K562 (cell line): ENCODE results near the gene ZNF627. TPM values are rescaled to one million over a fixed set of nuclear protein-coding genes. Genes with fewer than 3 reads are reported as not detected.

ENCODE experiments used
- COPS2 ChIP-seq: fragments of 450-650 bp; conservative IDR thresholded peaks from 2 replicates; pipeline ENCODE4 v1.6.1; 2016; ENCODE audit warnings: mild to moderate bottlenecking, moderate library complexity
- FOS ChIP-seq: IDR thresholded peaks from 3 replicates; pipeline ENCODE4 v1.6.1; 2011; ENCODE audit not compliant: insufficient read length; ENCODE audit errors: extremely low read depth
- HDAC8 ChIP-seq: fragments of 450-650 bp; IDR thresholded peaks from 2 replicates; pipeline ENCODE4 v1.6.1; 2016; ENCODE audit warnings: mild to moderate bottlenecking, missing genetic modification characterization, moderate library complexity, missing compliant biosample characterization
- HNRNPK ChIP-seq: fragments of 200-400 bp; formaldehyde crosslinking; IDR thresholded peaks from one replicate; pipeline ENCODE4 v1.6.1; 2018; ENCODE audit warnings: mild to moderate bottlenecking, low read depth, low read length; ENCODE audit not compliant: poor library complexity, severe bottlenecking
- KLF1 ChIP-seq: fragments of 450-650 bp; IDR thresholded peaks from 2 replicates; pipeline ENCODE4 v1.6.1; 2016; ENCODE audit warnings: missing genetic modification characterization, missing compliant biosample characterization
- NFE2 ChIP-seq: IDR thresholded peaks from 2 replicates; pipeline ENCODE4 v1.6.1; 2014; ENCODE audit warnings: antibody characterized with exemption, low read depth
- NRF1 ChIP-seq, 2 experiments: fragments of 450-650 bp; IDR thresholded peaks in 1 of 2; conservative IDR thresholded peaks in 1 of 2; 2 replicates each; pipeline ENCODE4 v1.6.1; 2014; ENCODE audit warnings: mild to moderate bottlenecking in 2 of 2
- PHF8 ChIP-seq: fragments of 200-600 bp; sonication (generic); IDR thresholded peaks from 2 replicates; pipeline ENCODE4 v1.6.1; 2012; ENCODE audit warnings: mixed run types, mild to moderate bottlenecking, inconsistent platforms, low read length, moderate library complexity, borderline replicate concordance
- PTTG1 ChIP-seq: fragments of 450-650 bp; IDR thresholded peaks from 2 replicates; pipeline ENCODE4 v1.6.1; 2016; ENCODE audit warnings: low read depth, mild to moderate bottlenecking, missing genetic modification characterization, missing compliant biosample characterization
- RBBP5 ChIP-seq: fragments of 200-600 bp; sonication (generic); IDR thresholded peaks from 2 replicates; pipeline ENCODE4 v1.6.1; 2012; ENCODE audit warnings: borderline replicate concordance, mild to moderate bottlenecking, low read length, control low read depth, inconsistent platforms; ENCODE audit not compliant: insufficient read depth, poor library complexity, severe bottlenecking
- RHOXF2B ChIP-seq: fragments of 250-450 bp; sonication (Bioruptor Pico); conservative IDR thresholded peaks from 2 replicates; pipeline ENCODE4 v1.5.1; 2021
- SMAD2 ChIP-seq: fragments of 150-350 bp; IDR thresholded peaks from 2 replicates; pipeline ENCODE4 v1.6.1; 2014; ENCODE audit warnings: low read depth, mild to moderate bottlenecking, low read length
- SOX6 ChIP-seq: fragments of 450-650 bp; IDR thresholded peaks from 2 replicates; pipeline ENCODE4 v1.6.1; 2014; ENCODE audit warnings: mild to moderate bottlenecking
- ZNF239 ChIP-seq: fragments of 250-450 bp; sonication (Bioruptor Pico); IDR thresholded peaks from 2 replicates; pipeline ENCODE4 v1.4.0; 2020; ENCODE audit warnings: mild to moderate bottlenecking
- polyA plus RNA-seq, 8 experiments: library from polyadenylated mRNA; depleted of rRNA in 4 of 8; stranded (reverse) in 5 of 8; unstranded in 3 of 8; fragments of >200 nt; fragmentation: Nextera tagmentation in 2 of 8; fragmentation: Illumina TruSeq in 1 of 8; extraction: Ambion mirVana in 2 of 8; extraction: Trizol in 1 of 8; gene quantifications; 2 replicates each; pipeline versions ENCODE4 v1.2.1 to v1.2.3, GENCODE V29; 2011 to 2014; ENCODE audit warnings: inconsistent platforms in 1 of 8, missing spikeins in 1 of 8
- total RNA-seq, 7 experiments: library from RNA; depleted of rRNA in 6 of 7; stranded (reverse); fragments of >200 nt in 6 of 7; fragmentation: Illumina TruSeq in 2 of 7; extraction: Trizol in 2 of 7; gene quantifications; 2 replicates each; pipeline versions ENCODE4 v1.2.1 to v1.2.3, GENCODE V29; 2011 to 2021; ENCODE audit warnings: low replicate concordance in 1 of 7
- TF ChIP-seq, protein P1 (sequence below): sonication (generic); formaldehyde crosslinking; IDR thresholded peaks from 2 replicates; pipeline ENCODE4 v1.8.0; 2022; ENCODE audit warnings: missing genetic modification reagents, mild to moderate bottlenecking, moderate library complexity, borderline replicate concordance
- TF ChIP-seq, protein P2 (sequence below), 2 experiments: IDR thresholded peaks in 1 of 2; conservative IDR thresholded peaks in 1 of 2; 2 replicates each; pipeline ENCODE4 v1.6.1; 2016; ENCODE audit warnings: low read depth in 2 of 2, mild to moderate bottlenecking in 1 of 2, missing compliant biosample characterization in 1 of 2, missing genetic modification characterization in 1 of 2, moderate library complexity in 1 of 2
- TF ChIP-seq, protein P3 (sequence below): sonication (generic); formaldehyde crosslinking; IDR thresholded peaks from 2 replicates; pipeline ENCODE4 v1.8.0; 2022; ENCODE audit warnings: mild to moderate bottlenecking, missing genetic modification reagents
- TF ChIP-seq, protein P4 (sequence below): sonication (generic); formaldehyde crosslinking; IDR thresholded peaks from 2 replicates; pipeline ENCODE4 v1.9.0; 2022; ENCODE audit warnings: mild to moderate bottlenecking, missing genetic modification reagents
- TF ChIP-seq, protein P5 (sequence below): IDR thresholded peaks from 2 replicates; pipeline ENCODE4 v1.6.1; 2012; ENCODE audit warnings: low read depth, low read length, improper control_type of control experiment, borderline replicate concordance

The ZNF627 gene
- total and polyA plus RNA-seq, 9 of the 15 experiments (the other 6 are each of a cell fraction or from before 2014, with no cell fraction given), result 6.4 to 19.9 (median 10.6) TPM

DNA sequence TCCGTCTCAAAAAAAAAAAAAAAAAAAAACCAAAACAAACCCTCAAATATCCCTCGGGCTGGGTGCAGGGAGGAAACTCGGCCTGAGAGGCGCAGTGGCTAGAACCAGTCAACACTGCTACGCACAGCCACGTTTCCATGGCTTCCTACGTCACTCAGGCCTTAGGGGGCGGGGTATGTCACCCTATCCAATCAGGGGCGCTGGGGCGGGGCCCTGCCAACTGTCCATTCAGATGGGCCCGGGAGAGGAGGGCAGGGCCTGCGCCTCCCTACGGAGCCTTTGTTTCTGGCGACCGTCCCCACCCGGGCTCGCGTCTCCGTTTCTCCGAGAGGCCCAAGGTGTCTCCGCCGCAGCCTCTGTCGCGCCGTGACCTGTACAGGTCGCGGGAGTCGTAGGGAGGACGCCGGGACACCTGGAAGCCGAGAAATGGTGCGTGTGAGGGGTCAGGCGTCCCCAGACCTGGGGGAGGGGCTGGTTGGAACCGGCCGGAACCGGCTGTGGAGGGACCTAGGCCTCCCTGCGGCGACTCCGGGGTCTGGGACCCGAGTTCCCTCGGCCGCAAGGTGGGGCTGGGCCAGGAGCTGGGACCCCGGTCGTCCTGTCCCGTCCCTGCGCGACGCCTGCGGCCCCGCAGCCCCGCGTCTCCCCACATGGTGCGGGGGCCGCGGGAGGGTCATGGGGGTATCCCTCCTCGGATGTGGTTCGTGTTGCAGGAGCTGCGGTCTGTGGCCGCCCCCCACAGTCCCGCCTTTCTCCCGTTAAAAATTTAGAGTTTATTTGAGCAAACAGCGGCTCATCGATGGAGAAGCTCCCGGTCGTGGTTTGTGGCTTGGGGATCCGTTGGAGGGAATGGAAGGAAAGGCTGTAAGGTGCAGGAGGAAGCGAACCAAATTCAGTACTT is at the start of gene ZNF627 (continued):
- TF ChIP-seq PHF8 (peak; percentile 98), RHOXF2B (CRISPR knock-in tag) (no peak), KLF1 (no peak), RBBP5 (peak; percentile 78), SOX6 (peak; percentile 70), NFE2 (no peak), FOS (peak; percentile 75), HNRNPK (no peak), ZNF239 (CRISPR knock-in tag) (no peak), COPS2 (no peak), PTTG1 (tag) (no peak), NRF1 (conservative IDR thresholded peaks at IDR 0.05 in 1 of 2, IDR thresholded peaks at IDR 0.05 in 1 of 2) (peak; percentile 89 to 91), HDAC8 (tag) (no peak), SMAD2 (no peak)
- TF ChIP-seq, protein P1, sequence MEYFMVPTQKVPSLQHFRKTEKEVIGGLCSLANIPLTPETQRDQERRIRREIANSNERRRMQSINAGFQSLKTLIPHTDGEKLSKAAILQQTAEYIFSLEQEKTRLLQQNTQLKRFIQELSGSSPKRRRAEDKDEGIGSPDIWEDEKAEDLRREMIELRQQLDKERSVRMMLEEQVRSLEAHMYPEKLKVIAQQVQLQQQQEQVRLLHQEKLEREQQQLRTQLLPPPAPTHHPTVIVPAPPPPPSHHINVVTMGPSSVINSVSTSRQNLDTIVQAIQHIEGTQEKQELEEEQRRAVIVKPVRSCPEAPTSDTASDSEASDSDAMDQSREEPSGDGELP (CRISPR knock-in tag), result peak; percentile 79
- TF ChIP-seq, protein P2, sequence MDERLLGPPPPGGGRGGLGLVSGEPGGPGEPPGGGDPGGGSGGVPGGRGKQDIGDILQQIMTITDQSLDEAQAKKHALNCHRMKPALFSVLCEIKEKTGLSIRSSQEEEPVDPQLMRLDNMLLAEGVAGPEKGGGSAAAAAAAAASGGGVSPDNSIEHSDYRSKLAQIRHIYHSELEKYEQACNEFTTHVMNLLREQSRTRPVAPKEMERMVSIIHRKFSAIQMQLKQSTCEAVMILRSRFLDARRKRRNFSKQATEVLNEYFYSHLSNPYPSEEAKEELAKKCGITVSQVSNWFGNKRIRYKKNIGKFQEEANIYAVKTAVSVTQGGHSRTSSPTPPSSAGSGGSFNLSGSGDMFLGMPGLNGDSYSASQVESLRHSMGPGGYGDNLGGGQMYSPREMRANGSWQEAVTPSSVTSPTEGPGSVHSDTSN (CRISPR knock-in tag; IDR thresholded peaks at IDR 0.05; ENCODE audit: low read depth), result peak; percentile 84
- TF ChIP-seq, protein P2 (tag; conservative IDR thresholded peaks at IDR 0.05; ENCODE audit: low read depth), result peak; percentile 95
- TF ChIP-seq, protein P3, sequence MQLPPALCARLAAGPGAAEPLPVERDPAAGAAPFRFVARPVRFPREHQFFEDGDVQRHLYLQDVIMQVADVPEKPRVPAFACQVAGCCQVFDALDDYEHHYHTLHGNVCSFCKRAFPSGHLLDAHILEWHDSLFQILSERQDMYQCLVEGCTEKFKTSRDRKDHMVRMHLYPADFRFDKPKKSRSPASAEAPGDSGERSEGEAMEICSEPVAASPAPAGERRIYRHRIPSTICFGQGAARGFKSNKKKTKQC (CRISPR knock-in tag), result peak; percentile 71; the same call in 1 of the 2 replicates
- TF ChIP-seq, protein P4, sequence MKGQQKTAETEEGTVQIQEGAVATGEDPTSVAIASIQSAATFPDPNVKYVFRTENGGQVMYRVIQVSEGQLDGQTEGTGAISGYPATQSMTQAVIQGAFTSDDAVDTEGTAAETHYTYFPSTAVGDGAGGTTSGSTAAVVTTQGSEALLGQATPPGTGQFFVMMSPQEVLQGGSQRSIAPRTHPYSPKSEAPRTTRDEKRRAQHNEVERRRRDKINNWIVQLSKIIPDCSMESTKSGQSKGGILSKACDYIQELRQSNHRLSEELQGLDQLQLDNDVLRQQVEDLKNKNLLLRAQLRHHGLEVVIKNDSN (CRISPR knock-in tag), result no peak
- TF ChIP-seq, protein P5, sequence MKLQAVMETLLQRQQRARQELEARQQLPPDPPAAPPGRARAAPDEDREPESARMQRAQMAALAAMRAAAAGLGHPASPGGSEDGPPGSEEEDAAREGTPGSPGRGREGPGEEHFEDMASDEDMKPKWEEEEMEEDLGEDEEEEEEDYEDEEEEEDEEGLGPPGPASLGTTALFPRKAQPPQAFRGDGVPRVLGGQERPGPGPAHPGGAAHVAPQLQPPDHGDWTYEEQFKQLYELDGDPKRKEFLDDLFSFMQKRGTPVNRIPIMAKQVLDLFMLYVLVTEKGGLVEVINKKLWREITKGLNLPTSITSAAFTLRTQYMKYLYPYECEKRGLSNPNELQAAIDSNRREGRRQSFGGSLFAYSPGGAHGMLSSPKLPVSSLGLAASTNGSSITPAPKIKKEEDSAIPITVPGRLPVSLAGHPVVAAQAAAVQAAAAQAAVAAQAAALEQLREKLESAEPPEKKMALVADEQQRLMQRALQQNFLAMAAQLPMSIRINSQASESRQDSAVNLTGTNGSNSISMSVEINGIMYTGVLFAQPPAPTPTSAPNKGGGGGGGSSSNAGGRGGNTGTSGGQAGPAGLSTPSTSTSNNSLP, result no peak
